ENCODE measurements around the gene ATG9B.

The ATG9B gene

GRCh38 chr7:150997817-150998216 lies 26.5 kb downstream of the ATG9B start:
- Histone ChIP-seq H2BK12ac (ENCODE audit: low read length) (no peak overlapping the region), H4K91ac (ENCODE audit: low read depth, low read length) (no peak overlapping the region)

GRCh38 chr7:150997075-150997511 lies 27.2 kb downstream of the ATG9B start:
- Histone ChIP-seq H3K18ac (ENCODE audit: low read length) (no peak overlapping the region), H2AK5ac (ENCODE audit: low read length) (no peak overlapping the region), H3K27me3 (ENCODE audit: insufficient read depth, low read length) (no peaks in the 10 kb centered on the region), H2BK5ac (ENCODE audit: low read depth, low read length, poor library complexity) (no peak overlapping the region), H4K8ac (ENCODE audit: low read depth, low read length) (no peak overlapping the region), H4K91ac (ENCODE audit: low read depth, low read length) (no peak overlapping the region), H3K79me2 (ENCODE audit: control insufficient read depth, insufficient read depth, low read length, poor library complexity) (no peaks in the 10 kb centered on the region), H3K14ac (ENCODE audit: low read length) (no peak overlapping the region), H3K79me1 (ENCODE audit: low read length) (no peaks in the 10 kb centered on the region), H3K36me3 (ENCODE audit: control insufficient read depth in 1 of 2, insufficient read depth in 2 of 2, low read length in 2 of 2) (no peaks in the 10 kb centered on the region), H3K4me1 (ENCODE audit: control insufficient read depth in 1 of 2, insufficient read depth in 2 of 2, low read length in 2 of 2) (no peaks in the 10 kb centered on the region), H3K9me3 (ENCODE audit: insufficient read depth, low read depth, low read length) (peaks cover 4% of the 10 kb centered on the region), H2BK12ac (ENCODE audit: low read length) (no peak overlapping the region), H3K23ac (ENCODE audit: low read length) (no peak overlapping the region), H3K4me3 (ENCODE audit: low read depth, low read length) (no peak overlapping the region), H3K4me2 (ENCODE audit: low read length) (no peak overlapping the region), H4K12ac (ENCODE audit: low read depth, low read length) (no peak overlapping the region), H3K4ac (ENCODE audit: low read depth, low read length) (no peak overlapping the region), H2AFZ (ENCODE audit: insufficient read depth, low read length, poor library complexity) (no peak overlapping the region), H2BK120ac (ENCODE audit: insufficient read depth, low read length, poor library complexity) (no peak overlapping the region), H3K9ac (ENCODE audit: low read length) (no peak overlapping the region), H3K27ac (ENCODE audit: low read depth, low read length) (no peak overlapping the region)
- no peak for DNase-seq
- no CpG with 5 or more reads among the region's 8 CpGs for WGBS (ENCODE audit: extremely low coverage, insufficient coverage, insufficient read length)

More at GRCh38 chr7:150997817-150998216, 26.5 kb downstream of the ATG9B start:
- H3K79me1 ChIP-seq (ENCODE audit: low read length), result no peaks in the 10 kb centered on the region
- H3K14ac ChIP-seq (ENCODE audit: low read length), result no peak overlapping the region
- no peak overlapping the region for H3K4me2 ChIP-seq (ENCODE audit: low read length)
- WGBS (ENCODE audit: extremely low coverage, insufficient coverage, insufficient read length), result no CpG with 5 or more reads among the region's 5 CpGs
- H3K23ac ChIP-seq (ENCODE audit: low read length), result no peak overlapping the region
- H3K36me3 ChIP-seq (ENCODE audit: control insufficient read depth in 1 of 2, insufficient read depth in 2 of 2, low read length in 2 of 2), result no peaks in the 10 kb centered on the region
- H3K4me1 ChIP-seq (ENCODE audit: control insufficient read depth in 1 of 2, insufficient read depth in 2 of 2, low read length in 2 of 2), result peaks cover 0 to 2% of the 10 kb centered on the region in 2 experiments
- H3K79me2 ChIP-seq (ENCODE audit: control insufficient read depth, insufficient read depth, low read length, poor library complexity), result no peaks in the 10 kb centered on the region
- H3K9ac ChIP-seq (ENCODE audit: low read length), result no peak overlapping the region
- H3K27me3 ChIP-seq (ENCODE audit: insufficient read depth, low read length), result no peaks in the 10 kb centered on the region
- H2BK5ac ChIP-seq (ENCODE audit: low read depth, low read length, poor library complexity), result no peak overlapping the region
- H4K12ac ChIP-seq (ENCODE audit: low read depth, low read length), result no peak overlapping the region
- no peak overlapping the region for H4K8ac ChIP-seq (ENCODE audit: low read depth, low read length)
- no peak overlapping the region for H3K18ac ChIP-seq (ENCODE audit: low read length)
- no peak for DNase-seq
- H2AK5ac ChIP-seq (ENCODE audit: low read length), result no peak overlapping the region
- H2AFZ ChIP-seq (ENCODE audit: insufficient read depth, low read length, poor library complexity), result no peak overlapping the region
- no peak overlapping the region for H2BK120ac ChIP-seq (ENCODE audit: insufficient read depth, low read length, poor library complexity)
- H3K4ac ChIP-seq (ENCODE audit: low read depth, low read length), result no peak overlapping the region
- no peak overlapping the region for H3K27ac ChIP-seq (ENCODE audit: low read depth, low read length)
- H3K4me3 ChIP-seq (ENCODE audit: low read depth, low read length), result no peak overlapping the region
- peaks cover 4% of the 10 kb centered on the region for H3K9me3 ChIP-seq (ENCODE audit: insufficient read depth, low read depth, low read length)

- Histone ChIP-seq H2BK120ac (ENCODE audit: insufficient read depth, low read length, poor library complexity) (no peak overlapping the region), H3K9ac (ENCODE audit: low read length) (no peak overlapping the region), H4K12ac (ENCODE audit: low read depth, low read length) (no peak overlapping the region), H3K36me3 (ENCODE audit: control insufficient read depth in 1 of 2, insufficient read depth in 2 of 2, low read length in 2 of 2) (no peaks in the 10 kb centered on the region), H4K91ac (ENCODE audit: low read depth, low read length) (no peak overlapping the region), H3K4me3 (ENCODE audit: low read depth, low read length) (no peak overlapping the region), H3K23ac (ENCODE audit: low read length) (no peak overlapping the region), H3K4ac (ENCODE audit: low read depth, low read length) (no peak overlapping the region), H3K9me3 (ENCODE audit: insufficient read depth, low read depth, low read length) (peaks cover 5% of the 10 kb centered on the region), H3K18ac (ENCODE audit: low read length) (no peak overlapping the region), H4K8ac (ENCODE audit: low read depth, low read length) (no peak overlapping the region), H2AK5ac (ENCODE audit: low read length) (no peak overlapping the region), H3K4me1 (ENCODE audit: control insufficient read depth in 1 of 2, insufficient read depth in 2 of 2, low read length in 2 of 2) (no peaks in the 10 kb centered on the region), H3K27me3 (ENCODE audit: insufficient read depth, low read length) (no peaks in the 10 kb centered on the region), H3K79me1 (ENCODE audit: low read length) (no peaks in the 10 kb centered on the region), H3K14ac (ENCODE audit: low read length) (no peak overlapping the region), H2AFZ (ENCODE audit: insufficient read depth, low read length, poor library complexity) (no peak overlapping the region), H3K79me2 (ENCODE audit: control insufficient read depth, insufficient read depth, low read length, poor library complexity) (no peaks in the 10 kb centered on the region), H2BK5ac (ENCODE audit: low read depth, low read length, poor library complexity) (no peak overlapping the region), H3K27ac (ENCODE audit: low read depth, low read length) (no peak overlapping the region), H3K4me2 (ENCODE audit: low read length) (no peak overlapping the region), H2BK12ac (ENCODE audit: low read length) (no peak overlapping the region)
- WGBS (ENCODE audit: extremely low coverage, insufficient coverage, insufficient read length), result no CpG with 5 or more reads among the region's 31 CpGs
- no peak for DNase-seq
Measured at GRCh38 chr7:150996376-150997074, 27.8 kb downstream of the ATG9B start.

GRCh38 chr7:150994838-150995510 lies 29.3 kb downstream of the ATG9B start:
- no peak overlapping the region for H4K8ac ChIP-seq (ENCODE audit: low read depth, low read length)
- H3K9me3 ChIP-seq (ENCODE audit: insufficient read depth, low read depth, low read length), result peaks cover 10% of the 10 kb centered on the region
- H3K36me3 ChIP-seq (ENCODE audit: control insufficient read depth in 1 of 2, insufficient read depth in 2 of 2, low read length in 2 of 2), result no peaks in the 10 kb centered on the region
- H2BK12ac ChIP-seq (ENCODE audit: low read length), result no peak overlapping the region
- H3K79me2 ChIP-seq (ENCODE audit: control insufficient read depth, insufficient read depth, low read length, poor library complexity), result no peaks in the 10 kb centered on the region
- H3K4ac ChIP-seq (ENCODE audit: low read depth, low read length), result no peak overlapping the region
- H3K27ac ChIP-seq (ENCODE audit: low read depth, low read length), result no peak overlapping the region
- no peak overlapping the region for H3K14ac ChIP-seq (ENCODE audit: low read length)
- H4K91ac ChIP-seq (ENCODE audit: low read depth, low read length), result no peak overlapping the region
- H3K27me3 ChIP-seq (ENCODE audit: insufficient read depth, low read length), result no peaks in the 10 kb centered on the region
- H3K4me1 ChIP-seq (ENCODE audit: control insufficient read depth in 1 of 2, insufficient read depth in 2 of 2, low read length in 2 of 2), result no peaks in the 10 kb centered on the region
- no peak overlapping the region for H2AK5ac ChIP-seq (ENCODE audit: low read length)
- H2BK5ac ChIP-seq (ENCODE audit: low read depth, low read length, poor library complexity), result no peak overlapping the region
- no peak overlapping the region for H3K4me2 ChIP-seq (ENCODE audit: low read length)
- H2BK120ac ChIP-seq (ENCODE audit: insufficient read depth, low read length, poor library complexity), result no peak overlapping the region
- H2AFZ ChIP-seq (ENCODE audit: insufficient read depth, low read length, poor library complexity), result no peak overlapping the region
- DNase-seq, result no peak
- no peaks in the 10 kb centered on the region for H3K79me1 ChIP-seq (ENCODE audit: low read length)
- no peak overlapping the region for H3K9ac ChIP-seq (ENCODE audit: low read length)
- H3K23ac ChIP-seq (ENCODE audit: low read length), result no peak overlapping the region
- no CpG with 5 or more reads among the region's 19 CpGs for WGBS (ENCODE audit: extremely low coverage, insufficient coverage, insufficient read length)
- H3K18ac ChIP-seq (ENCODE audit: low read length), result no peak overlapping the region
- H4K12ac ChIP-seq (ENCODE audit: low read depth, low read length), result no peak overlapping the region
- no peak overlapping the region for H3K4me3 ChIP-seq (ENCODE audit: low read depth, low read length)
